Hematopoietic multipotent progenitor cell treated with erythropoietin and hydrocortisone succinate and interleukin-3 and kit ligand, for 8 days (in vitro differentiated cells): ENCODE measurements around the gene H6PD.

Source experiments
- DNase-seq: peaks from one replicate; pipeline ENCODE4 v3.0.0-alpha.2; 2015

H6PD gene

DNA sequence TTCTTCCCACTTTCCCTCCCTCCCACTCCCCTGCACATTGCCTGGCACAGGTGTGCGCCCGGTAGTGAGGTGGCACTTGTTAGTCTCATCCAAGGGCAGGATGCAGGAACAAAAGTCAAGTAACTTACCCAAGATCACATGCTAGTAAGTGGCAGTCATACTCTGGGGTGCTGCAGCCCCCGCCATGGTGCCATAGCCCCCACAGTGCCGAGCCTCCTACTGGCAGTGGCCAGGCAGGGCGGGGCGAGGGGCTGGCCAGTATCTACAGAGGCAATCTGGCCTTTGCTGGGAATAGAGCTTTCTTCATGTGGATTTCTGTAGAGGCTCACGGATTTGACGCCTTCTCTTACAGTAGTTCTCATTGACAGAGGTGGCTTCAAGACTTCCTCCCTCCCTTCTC is 26.9 kb downstream of the H6PD start:
- DNase-seq, result no peak

DNA sequence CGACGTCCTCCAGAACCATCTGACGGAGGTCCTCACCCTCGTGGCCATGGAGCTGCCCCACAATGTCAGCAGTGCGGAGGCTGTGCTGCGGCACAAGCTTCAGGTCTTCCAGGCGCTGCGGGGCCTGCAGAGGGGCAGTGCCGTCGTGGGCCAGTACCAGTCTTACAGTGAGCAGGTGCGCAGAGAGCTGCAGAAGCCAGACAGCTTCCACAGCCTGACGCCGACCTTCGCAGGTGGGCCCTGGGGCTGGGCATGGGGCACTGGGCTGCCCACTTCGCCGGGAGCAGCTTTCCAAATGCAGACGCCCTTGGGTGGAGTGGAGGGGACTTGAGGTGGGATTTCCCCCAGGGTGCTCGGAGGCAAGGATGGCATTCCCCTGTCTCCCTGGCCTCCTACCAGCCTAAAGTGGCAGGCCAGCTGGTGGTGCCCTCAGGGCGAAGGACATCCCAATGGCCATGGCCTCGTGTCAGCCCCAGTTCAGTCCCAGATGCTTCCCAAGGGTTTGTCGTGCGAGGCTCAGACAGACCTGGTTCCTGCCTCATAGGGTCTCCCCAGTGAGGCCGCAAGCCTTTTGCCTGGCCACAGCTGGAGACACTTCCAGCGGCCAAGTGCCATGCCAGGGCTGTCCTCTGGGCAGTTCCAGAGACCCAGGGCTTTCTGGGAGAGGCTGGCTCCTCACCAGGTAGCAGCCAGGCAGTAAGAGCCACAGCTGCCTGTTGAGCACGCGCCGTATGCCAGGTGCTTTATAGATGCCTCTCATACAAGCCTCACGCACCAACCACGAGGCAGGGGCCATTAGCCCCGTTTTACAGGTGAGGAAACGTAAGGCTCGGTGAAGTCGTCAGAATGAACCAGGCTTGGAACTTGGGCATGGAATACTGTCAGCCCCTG is 27.8 kb downstream of the H6PD start:
- no peak for DNase-seq

DNA sequence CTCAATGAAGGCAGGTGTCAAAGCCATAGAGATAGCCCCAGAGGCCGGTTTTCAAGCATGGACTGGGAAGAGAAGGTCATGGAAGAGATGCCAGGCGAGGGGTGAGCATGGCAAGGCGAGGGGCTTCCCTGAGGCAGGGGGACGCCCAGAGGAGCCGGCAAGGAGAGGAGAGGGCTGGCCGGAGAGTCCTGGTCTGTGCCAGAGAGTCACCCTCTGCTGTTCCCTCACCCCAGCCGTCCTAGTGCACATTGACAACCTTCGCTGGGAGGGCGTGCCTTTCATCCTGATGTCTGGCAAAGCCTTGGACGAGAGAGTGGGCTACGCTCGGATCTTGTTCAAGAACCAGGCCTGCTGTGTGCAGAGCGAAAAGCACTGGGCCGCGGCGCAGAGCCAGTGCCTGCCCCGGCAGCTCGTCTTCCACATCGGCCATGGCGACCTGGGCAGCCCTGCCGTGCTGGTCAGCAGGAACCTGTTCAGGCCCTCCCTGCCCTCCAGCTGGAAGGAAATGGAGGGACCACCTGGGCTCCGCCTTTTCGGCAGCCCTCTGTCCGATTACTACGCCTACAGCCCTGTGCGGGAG is 28.8 kb downstream of the H6PD start:
- no peak for DNase-seq

DNA sequence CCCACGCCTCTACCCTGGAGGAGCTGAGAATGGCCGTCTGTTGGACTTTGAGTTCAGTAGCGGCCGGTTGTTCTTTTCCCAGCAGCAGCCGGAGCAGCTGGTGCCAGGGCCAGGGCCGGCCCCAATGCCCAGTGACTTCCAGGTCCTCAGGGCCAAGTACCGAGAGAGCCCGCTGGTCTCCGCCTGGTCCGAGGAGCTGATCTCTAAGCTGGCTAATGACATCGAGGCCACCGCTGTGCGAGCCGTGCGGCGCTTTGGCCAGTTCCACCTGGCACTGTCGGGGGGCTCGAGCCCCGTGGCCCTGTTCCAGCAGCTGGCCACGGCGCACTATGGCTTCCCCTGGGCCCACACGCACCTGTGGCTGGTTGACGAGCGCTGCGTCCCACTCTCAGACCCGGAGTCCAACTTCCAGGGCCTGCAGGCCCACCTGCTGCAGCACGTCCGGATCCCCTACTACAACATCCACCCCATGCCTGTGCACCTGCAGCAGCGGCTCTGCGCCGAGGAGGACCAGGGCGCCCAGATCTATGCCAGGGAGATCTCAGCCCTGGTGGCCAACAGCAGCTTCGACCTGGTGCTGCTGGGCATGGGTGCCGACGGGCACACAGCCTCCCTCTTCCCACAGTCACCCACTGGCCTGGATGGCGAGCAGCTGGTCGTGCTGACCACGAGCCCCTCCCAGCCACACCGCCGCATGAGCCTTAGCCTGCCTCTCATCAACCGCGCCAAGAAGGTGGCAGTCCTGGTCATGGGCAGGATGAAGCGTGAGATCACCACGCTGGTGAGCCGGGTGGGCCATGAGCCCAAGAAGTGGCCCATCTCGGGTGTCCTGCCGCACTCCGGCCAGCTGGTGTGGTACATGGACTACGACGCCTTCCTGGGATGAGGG is 29.7 kb downstream of the H6PD start:
- DNase-seq, result no peak

DNA sequence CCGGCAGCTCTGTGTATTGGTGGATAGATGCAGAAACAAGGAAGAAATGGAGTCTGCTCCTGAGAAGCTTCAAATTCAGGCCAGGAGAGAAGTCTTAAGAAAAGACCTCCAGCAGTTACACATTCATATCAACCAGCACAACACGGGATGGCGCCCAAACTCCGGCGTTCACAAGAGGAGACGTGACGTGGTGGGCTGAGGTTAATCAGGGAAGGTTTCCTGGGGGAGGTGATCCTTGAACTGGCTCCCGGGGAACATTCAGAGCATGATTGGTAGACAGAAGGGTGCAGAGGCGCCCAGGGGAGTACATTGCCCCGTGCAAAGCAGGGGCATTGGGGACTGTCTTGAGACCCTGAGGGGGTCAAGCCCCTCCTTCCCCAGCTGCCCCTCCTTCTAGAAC is 30.5 kb downstream of the H6PD start:
- no peak for DNase-seq

DNA sequence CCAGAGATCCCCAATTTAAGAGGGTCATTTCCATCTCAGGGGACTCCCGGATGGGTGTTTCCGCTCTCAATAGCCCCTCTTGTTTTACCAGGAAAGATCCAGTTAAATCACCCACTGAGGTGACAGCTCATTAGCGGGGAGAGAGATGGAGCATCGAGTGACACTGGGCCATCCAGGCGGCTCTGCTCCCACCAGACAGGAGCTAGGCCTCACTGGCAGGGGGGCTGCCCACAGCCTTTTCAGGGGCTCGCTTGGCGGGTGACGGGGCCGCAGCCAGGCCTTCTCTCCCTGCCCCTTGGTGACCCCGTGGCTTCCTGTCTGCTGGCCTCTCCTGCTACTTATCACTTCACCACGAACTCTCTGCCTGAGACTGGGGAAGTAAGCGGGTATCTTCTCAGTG is 31.4 kb downstream of the H6PD start:
- DNase-seq, result no peak

DNA sequence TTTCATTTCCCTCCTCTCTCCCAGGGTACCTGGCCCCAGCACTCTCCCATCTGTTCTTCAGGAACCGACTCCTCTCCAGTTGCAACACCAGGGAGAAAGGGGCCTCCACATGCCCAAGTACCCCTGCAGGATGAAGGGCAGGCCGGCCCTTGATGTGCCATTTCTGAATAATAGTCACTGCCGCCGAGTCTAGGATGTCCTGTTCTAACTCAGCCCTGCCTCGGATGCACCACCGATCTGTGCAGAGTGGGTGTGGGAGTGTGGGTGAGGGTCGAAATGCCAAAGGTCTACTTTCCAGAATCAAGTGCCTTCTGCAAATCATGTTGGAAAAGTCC is 32.7 kb downstream of the H6PD start:
- DNase-seq, result no peak

DNA sequence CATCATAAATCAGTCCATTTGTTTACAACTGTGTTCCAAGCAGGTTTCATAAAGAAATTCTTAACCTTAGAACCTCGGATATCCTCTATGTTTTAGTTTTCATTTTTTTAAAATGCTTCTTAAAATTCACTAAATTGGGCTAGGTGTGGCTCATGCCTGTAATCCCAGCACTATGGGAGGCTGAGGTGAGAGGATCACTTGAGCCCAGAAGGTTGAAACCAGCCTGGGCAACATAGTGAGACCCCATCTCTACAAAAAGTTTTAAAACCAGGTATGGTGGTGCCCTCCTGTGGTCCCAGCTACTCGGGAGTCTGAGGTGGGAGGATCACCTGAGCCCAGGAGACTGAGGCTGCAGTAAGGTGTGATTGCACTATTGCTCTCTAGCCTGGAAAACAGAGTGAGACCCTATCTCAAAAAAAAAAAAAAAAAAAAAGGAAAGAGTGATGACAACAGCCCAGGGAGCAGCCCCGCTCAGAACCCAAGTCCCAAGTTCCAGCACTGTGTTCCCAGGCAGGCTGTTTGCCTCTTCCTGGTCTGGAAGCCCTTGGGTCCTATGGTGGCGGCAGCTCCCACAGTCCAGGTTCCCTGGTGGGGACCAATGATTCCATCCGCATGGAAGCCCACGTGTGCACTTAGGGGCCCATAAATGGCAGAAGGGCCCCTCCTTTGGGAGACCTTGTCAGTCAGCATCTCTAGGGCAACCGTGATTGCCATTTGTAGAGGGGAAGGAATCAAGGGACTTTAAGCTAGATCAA is 33.4 kb downstream of the H6PD start:
- DNase-seq, result no peak

DNA sequence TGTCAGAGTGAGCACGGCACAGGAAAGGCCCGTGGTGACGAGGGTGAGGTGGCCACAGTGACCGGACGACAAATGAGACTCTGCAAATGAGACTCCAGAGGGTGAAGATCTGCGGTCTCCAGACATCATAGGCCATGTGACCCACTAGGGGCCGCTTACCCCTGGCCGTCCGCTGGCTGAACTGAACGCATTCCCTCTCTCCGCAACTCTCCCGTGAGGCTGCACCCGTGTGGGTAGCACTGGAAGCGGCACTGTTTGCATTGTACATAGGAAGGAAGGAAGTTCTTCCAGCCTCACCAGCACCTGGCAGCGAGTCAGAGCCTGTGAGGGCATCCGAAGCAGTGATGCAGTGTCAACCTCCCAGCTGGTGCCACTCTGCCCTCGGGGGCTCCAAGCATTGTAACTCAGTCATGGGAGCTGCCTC is 34.5 kb downstream of the H6PD start:
- no peak for DNase-seq

DNA sequence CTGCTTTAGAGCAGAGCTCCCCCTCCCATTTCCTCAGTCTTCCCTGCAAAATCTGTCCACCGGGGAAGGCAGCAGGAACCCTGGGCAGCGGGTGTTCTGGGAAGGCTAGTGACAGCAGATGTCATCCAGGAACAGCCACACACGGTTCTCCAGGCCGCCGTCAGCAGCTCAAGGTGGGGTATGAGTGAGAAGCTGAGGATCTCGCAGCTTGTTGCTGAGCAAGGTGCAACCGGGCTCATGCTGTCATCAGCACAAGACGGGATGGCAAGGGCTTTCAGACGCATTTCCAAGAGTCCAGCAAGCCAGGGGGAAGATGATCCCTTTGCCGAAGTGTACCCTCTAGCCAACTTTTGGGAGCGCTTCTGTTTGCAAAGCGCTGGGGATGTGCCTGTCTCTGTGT is 35.1 kb downstream of the H6PD start:
- DNase-seq, result no peak

DNA sequence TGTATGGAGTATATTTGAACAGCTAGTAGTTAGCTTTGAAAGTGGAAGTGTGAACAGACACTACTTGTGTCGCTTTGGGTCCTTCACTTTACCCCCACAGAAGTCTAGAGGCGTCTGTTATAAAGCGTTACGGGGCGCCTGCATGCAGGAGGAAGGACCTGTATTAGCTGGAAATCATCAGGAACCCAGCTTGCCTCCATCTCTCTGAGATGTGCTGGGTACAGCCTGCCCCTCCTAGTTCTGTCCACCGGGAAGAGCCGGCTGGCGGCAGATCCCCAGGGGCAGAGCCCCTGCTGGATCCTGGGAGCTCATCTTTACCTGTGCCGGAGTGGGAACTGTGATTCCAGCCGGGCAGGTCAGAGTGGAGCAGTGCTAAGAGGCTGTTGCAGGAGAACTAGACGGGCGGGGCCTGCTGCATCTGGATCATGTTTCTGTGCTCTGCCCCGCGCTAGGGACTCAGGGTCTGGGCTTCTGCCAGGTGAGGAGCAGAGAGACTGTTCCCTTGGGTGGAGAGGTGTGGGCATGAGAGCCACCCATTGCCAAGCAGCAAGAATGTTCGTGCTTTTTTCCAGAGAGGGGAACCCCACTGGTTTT is 35.8 kb downstream of the H6PD start:
- DNase-seq, result no peak

DNA sequence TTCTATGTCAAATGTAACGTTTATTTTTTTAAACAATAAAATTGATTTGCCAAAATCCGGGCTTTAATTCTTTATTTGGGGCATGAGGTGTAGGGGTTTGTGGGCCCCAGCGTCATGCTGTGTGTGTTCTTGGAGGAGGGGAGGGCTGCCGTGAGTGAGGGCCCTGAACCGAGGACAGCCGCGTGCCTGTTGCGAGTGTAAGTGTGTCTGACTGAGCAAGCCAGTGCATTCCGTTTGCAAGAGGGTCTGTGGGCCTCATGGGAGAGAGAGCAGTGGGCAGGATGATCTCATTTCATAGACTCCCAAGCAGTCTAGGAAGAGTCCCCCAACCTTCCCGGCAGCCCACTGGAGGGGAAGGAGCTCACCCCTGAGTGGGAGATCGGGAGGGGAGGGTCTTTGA is 36.7 kb downstream of the H6PD start:
- DNase-seq, result no peak

DNA sequence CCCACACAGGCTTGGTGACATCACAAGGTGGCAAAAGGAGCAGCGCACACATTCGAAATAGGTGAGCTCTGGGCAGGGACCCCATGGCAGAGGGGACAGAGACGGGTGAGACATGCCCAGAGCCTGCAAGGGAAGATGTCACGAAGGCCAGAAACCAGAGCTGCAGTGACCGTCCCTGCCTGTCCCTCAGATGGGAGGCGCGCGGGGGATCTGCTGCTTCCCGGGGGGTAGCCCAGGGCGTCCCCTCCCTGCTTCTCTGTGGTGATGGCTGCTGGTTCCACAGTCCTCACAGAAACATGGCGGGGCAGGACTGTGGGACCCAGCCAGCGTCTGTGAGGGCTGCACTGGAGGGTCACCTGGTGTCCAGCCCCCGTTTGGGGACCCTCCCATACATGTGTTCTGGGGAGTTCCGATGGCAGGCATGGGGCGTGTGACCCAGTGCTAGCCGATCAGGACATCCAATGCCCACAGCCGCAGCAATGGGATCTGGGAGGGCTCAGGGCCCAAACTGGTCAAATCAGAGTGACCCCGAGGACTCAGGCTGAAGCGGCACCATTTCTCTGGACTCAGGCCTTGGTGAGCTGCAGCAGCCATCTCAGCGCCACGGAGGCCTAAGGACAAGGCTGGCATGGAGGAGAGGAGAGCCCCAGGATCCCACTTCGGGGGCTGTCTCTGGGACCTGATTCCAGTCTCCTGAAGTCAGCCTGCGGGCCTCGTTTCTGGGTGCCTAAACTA is 37.5 kb downstream of the H6PD start:
- DNase-seq, result no peak

DNA sequence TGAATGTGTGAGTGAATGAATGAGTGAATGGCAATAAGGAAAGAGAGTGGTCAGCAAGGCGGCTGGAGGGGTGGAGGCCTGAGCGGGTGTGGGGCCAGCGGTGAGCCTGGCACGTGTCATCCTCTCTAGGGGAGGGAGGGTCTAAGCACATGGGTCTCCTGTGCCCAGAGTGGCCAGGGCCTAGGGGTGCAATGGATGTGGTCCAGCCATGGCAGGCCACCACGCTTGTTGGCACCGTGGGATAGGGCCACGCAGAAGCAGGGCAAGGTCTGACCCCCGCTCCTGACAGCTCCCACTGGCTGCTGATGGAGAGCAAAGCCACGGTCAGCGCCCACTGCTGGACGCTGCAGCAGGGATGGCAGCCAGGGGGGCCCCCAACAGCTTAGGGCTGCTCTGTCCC is 38.6 kb downstream of the H6PD start:
- no peak for DNase-seq

DNA sequence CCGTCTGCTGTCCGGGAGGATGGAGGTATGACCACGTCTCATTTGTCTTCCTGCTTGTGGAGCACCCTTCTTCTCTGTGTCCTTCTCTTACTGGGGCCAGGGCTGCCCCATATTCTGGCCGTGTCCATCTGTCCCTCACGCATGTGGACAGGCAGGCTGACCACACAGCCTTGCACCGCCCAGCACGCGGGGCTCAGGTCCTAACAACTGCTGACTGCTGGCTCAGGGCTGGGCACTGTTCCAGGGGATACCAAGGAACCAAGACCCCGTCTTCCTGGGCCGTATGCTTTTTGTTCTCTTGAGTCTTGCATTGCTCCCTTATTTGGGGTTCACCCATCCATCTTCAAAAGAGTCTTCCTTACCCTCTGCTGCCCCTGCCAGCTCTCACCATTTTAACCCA is 40.6 kb downstream of the H6PD start:
- DNase-seq, result no peak

DNA sequence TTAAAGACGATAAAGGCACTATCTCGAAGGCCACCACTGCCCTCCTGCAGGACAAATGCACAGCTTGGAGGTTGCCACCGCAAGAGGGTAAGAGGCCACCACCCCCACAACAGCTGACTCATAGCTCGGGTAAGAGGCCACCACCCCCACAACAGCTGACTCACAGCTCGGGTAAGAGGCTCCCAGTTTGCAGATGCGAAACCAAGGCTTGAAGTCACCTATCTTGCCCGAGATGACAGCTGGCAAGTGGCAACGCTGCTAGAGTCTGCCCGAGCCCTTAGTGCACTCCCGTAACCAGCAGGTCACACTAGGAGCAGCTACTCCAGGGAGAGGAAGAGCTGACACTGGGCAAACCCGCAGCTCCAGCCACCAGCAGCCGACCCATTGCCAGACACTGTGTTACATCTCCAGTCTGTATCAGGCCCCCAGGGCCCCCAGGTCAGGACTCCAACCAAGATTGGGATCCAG is 41.0 kb downstream of the H6PD start:
- peak; percentile 91 for DNase-seq

DNA sequence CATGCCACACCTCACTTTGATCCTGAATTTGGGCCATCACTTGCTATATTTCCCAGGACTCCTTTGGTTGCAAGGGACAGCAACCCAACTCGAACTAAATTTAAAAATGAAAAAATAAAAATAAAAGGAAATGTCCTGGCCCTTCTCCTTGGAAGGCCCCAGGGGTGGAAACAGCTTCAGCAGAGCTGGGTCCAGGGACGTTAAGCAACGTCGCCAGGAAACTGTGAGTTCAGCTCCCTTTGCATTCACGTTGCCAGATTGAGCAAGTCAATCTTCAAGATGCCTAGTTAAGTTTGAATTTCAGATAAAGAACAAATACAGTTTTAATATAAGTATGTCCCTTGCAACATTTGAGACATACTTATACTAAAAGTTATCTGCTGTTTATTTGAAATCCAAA is 43.5 kb downstream of the H6PD start:
- no peak for DNase-seq

DNA sequence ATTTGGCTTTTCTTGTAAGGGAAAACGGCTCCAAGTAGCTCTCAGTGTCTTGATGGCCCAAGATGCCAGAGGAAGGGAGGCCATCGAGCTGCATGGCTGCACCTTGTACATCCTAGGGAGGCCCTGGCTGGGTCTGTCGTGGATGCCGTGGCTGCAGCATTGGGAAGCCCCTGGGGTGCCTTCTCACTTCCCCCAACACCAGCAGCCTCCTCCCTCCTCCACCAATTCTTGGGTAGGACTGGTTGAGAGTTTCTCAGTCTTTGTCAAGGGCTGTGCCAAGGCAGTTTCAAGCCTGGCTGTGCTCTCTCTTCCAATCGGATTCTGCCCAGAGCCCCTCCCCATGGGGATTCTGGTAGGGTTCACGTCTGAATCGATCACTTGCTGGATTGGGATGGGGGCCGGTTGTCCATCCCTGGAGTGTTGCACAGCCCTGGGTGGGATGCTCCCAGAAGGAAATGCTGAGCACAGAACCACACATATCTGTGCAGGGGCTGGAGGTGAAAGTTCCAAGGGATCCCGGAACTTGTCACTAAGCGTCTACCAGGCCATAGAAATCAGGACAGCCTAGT is 44.1 kb downstream of the H6PD start:
- no peak for DNase-seq

DNA sequence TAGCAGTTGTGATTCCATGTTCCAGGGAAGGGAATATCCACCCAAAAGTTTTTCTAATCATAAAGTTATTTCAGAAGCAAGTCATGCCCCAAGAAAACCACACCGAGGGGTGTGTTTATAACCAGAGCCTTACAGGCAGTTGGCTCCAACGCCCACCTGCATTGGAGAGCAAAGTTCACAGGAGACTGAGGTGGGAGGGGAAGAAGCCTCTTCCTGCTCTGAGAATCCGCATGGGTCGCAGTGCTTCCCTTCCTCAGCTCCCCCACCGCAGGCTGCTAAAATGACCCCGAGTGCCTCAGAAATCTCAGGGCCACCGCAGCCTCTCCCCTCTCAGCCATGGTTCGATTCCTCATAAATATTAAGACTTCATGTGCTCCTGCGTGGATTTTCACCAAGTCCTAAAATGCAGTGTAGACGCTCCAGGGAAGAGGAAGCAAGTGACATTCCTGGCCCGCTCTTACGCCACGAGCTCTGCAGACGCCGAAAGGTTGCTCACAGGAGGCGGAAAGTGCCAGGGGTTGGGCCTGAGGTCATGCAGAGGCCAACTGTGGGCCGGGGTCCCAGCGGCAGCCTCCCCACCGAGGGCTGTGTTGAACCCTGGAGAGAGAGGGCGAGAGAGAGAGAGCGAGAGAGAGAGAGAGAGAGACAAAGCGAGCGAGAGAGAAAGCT is 44.7 kb downstream of the H6PD start:
- DNase-seq, result no peak

DNA sequence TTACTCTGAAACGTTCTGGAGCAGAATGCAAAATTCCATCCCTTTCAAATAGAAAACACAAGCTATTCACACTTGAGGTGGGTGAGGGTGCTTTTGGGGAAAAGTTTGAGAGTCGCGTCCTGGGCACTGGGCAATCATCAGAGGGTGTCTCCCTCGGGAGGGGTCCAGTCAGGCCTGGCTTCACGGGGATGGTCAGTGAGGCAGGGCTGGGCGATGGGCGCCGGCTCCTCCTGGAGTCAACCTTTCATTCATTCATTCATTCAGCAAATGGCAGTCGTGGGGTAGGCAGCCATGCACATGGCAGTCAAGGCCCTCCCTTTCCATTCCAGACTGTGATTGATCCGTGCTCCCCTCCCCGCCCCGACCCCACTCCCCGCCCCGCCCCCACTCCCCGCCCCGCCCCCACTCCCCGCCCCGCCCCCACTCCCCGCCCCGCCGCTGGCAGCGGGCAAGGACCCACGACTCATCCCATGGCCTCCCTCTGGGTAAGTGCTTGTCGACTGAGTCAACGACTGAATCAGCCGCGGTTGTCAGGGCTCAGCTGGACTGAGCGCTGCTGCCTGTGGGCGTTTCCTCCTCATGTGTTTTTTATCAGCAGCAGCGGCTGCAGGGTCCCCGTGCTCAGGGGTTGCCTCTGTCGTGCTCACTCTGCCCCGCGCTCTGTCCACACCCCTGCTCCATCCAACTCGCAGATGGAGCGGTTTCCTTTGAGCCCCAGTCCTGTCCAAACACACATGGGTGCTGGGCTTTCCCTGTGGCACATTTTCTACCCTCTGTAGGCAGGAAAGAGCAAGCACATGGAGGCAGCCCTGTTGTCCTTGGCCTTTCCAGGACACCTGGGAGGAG is 45.7 kb downstream of the H6PD start:
- DNase-seq, result peak; percentile 75
